Dendritic cell treated with granulocyte-macrophage colony-stimulating factor and Interleukin-4, amounts not matched to agents 40 ng/mL and 50 ng/mL, for 4 days (primary cell): ENCODE results near the gene POM121C.
"Not testable (repeated sequence)": the region's sequence is repeated elsewhere in the genome, so short reads cannot be mapped to it uniquely, and the experiment has no call there.

ENCODE experiments used
- H3K27ac Mint-ChIP-seq: one replicate; pipeline ENCODE4 v1.8.0; 2022; ENCODE audit warnings: mild to moderate bottlenecking, mixed read lengths
- H3K27me3 Mint-ChIP-seq: one replicate; pipeline ENCODE4 v1.8.0; 2022; ENCODE audit warnings: mild to moderate bottlenecking, mixed read lengths
- H3K36me3 Mint-ChIP-seq: one replicate; pipeline ENCODE4 v1.8.0; 2022; ENCODE audit warnings: low read depth, mixed read lengths
- H3K4me1 Mint-ChIP-seq: one replicate; pipeline ENCODE4 v1.8.0; 2022; ENCODE audit warnings: low read depth, mixed read lengths
- H3K4me3 Mint-ChIP-seq: one replicate; pipeline ENCODE4 v1.8.0; 2022; ENCODE audit warnings: mild to moderate bottlenecking, moderate library complexity, mixed read lengths
- H3K9me3 Mint-ChIP-seq: one replicate; pipeline ENCODE4 v1.8.0; 2022; ENCODE audit warnings: mixed read lengths
- intact Hi-C: fragments of 100-400 bp; cut with micrococcal nuclease; formaldehyde crosslinking; loops from one replicate; pipeline ENCODE4 v1.15.0; 2022

The POM121C gene

GRCh38 chr7:75460541-75460940, 25.6 kb downstream of the POM121C start:
- H3K9me3 Mint-ChIP-seq, H3K4me1 Mint-ChIP-seq, H3K27ac Mint-ChIP-seq, H3K4me3 Mint-ChIP-seq, H3K27me3 Mint-ChIP-seq, H3K36me3 Mint-ChIP-seq, intact Hi-C loops: not testable (repeated sequence)

DNA sequence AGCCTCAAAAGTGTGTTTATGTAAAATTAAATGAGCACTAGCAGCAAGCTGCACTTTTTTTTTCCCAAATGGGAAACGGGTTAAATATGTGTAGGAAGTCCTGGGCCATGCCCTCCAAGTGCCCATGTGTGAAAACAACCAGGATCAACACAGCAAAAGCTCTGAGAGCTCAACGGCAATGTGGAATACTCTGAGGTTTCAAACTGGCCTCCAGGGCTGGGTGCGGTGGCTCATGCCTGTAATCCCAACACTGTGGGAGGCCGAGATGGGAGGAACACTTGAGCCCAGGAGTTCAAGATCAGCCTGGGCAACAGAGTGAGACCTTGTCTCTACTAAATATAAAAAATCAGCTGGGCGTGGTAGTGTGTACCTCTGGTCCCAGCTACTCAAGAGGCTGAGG, 28.1 kb downstream of the POM121C start:
- H3K36me3 Mint-ChIP-seq: peaks cover 14% of the 10 kb centered on the region
- H3K4me3 Mint-ChIP-seq, H3K4me1 Mint-ChIP-seq, H3K27me3 Mint-ChIP-seq, intact Hi-C loops, H3K27ac Mint-ChIP-seq, H3K9me3 Mint-ChIP-seq: not testable (repeated sequence)

GRCh38 chr7:75456403-75456802, 29.7 kb downstream of the POM121C start:
- H3K9me3 Mint-ChIP-seq, H3K4me1 Mint-ChIP-seq, intact Hi-C loops, H3K27ac Mint-ChIP-seq, H3K27me3 Mint-ChIP-seq, H3K4me3 Mint-ChIP-seq: not testable (repeated sequence)
- H3K36me3 Mint-ChIP-seq: peaks cover 14% of the 10 kb centered on the region

GRCh38 chr7:75452494-75452955, 33.6 kb downstream of the POM121C start:
- H3K27me3 Mint-ChIP-seq, H3K9me3 Mint-ChIP-seq, H3K27ac Mint-ChIP-seq, H3K4me3 Mint-ChIP-seq, intact Hi-C loops, H3K4me1 Mint-ChIP-seq: not testable (repeated sequence)
- H3K36me3 Mint-ChIP-seq: peaks cover 28% of the 10 kb centered on the region

- H3K27me3 Mint-ChIP-seq, H3K4me3 Mint-ChIP-seq, H3K27ac Mint-ChIP-seq, H3K4me1 Mint-ChIP-seq, intact Hi-C loops, H3K9me3 Mint-ChIP-seq: not testable (repeated sequence)
- H3K36me3 Mint-ChIP-seq: peaks cover 28% of the 10 kb centered on the region
Observed at GRCh38 chr7:75449946-75450345, 36.2 kb downstream of the POM121C start.

- intact Hi-C loops, H3K27me3 Mint-ChIP-seq, H3K4me1 Mint-ChIP-seq, H3K9me3 Mint-ChIP-seq: not testable (repeated sequence)
- peak overlapping the region; percentile 88 for H3K27ac Mint-ChIP-seq
- H3K36me3 Mint-ChIP-seq: peaks cover 37% of the 10 kb centered on the region
- H3K4me3 Mint-ChIP-seq: peak overlapping the region; percentile 86
Observed at GRCh38 chr7:75442465-75443111, 43.5 kb downstream of the POM121C start.

- H3K27me3 Mint-ChIP-seq, H3K27ac Mint-ChIP-seq, intact Hi-C loops, H3K4me1 Mint-ChIP-seq, H3K9me3 Mint-ChIP-seq: not testable (repeated sequence)
- Mint-ChIP-seq H3K4me3 (peak overlapping the region; percentile 81), H3K36me3 (peaks cover 41% of the 10 kb centered on the region)
Observed at GRCh38 chr7:75442101-75442464, 44.0 kb downstream of the POM121C start.

DNA sequence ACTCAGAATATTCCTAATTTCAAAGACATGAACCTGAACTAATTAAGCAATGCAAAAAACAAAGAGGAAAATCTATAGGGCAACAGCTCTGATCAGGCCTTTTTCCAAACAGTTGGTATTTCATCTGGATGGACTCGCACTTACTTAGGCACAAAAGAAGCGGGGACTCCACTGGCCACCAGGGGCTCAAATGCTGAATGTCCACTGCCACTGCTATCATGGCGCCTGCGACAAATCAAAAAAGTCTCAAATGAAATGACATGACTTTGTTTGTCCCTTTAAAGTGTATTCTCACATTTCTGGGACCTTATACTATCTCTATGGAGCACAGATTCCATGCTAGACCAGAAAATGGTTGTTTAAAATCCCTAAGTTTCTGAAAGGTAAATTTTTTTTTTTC, 47.1 kb downstream of the POM121C start:
- H3K9me3 Mint-ChIP-seq, H3K27ac Mint-ChIP-seq, H3K4me1 Mint-ChIP-seq, H3K4me3 Mint-ChIP-seq, H3K27me3 Mint-ChIP-seq, intact Hi-C loops: not testable (repeated sequence)
- peaks cover 72% of the 10 kb centered on the region for H3K36me3 Mint-ChIP-seq

DNA sequence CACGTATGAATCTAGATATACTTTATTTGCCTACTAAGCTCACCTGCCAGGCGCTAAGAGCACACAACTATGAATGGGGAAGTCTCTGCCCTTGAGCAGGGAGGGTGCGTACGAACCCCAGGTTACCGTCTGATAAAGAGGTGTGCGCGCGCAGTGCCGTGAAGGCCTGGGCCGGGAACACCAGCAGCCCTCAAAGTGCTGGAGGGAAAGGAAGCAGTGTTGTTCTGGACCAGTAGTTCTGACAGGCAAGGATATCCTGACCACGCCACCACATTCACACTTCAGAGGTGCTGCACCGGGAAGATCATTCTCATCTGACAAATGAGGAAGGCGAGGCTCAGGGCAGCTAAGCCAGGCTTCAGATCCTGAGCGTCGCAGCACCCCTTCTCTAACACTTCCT, 62.6 kb downstream of the POM121C start:
- H3K4me3 Mint-ChIP-seq, intact Hi-C loops, H3K9me3 Mint-ChIP-seq, H3K27me3 Mint-ChIP-seq, H3K27ac Mint-ChIP-seq: not testable (repeated sequence)
- H3K36me3 Mint-ChIP-seq: peaks cover 52% of the 10 kb centered on the region
- peaks cover 20% of the 10 kb centered on the region for H3K4me1 Mint-ChIP-seq

GRCh38 chr7:75421798-75422710, 64.0 kb downstream of the POM121C start:
- intact Hi-C loops, H3K27me3 Mint-ChIP-seq, H3K9me3 Mint-ChIP-seq, H3K27ac Mint-ChIP-seq, H3K4me3 Mint-ChIP-seq: not testable (repeated sequence)
- peaks cover 59% of the 10 kb centered on the region for H3K36me3 Mint-ChIP-seq
- peaks cover 11% of the 10 kb centered on the region for H3K4me1 Mint-ChIP-seq

DNA sequence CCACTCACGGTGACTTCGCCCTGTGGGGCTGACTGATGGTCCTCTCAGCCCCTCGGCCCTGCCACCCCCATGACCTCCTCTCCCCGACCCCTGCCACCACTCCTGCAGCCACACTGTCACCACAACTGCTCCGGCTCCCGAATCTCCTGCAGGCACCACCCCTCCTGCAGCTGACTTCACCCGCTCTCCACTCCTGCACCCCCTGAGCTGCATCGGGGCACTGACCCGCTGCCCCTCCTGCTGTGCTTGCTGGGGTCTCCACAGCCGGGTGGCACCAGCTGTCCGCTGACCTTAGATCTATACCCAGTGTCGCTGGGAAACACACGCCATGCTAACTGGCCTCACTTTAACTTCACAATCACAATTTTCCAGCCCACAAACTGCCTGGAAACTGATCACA, 65.9 kb downstream of the POM121C start:
- intact Hi-C loops, H3K9me3 Mint-ChIP-seq, H3K27me3 Mint-ChIP-seq, H3K4me3 Mint-ChIP-seq: not testable (repeated sequence)
- H3K36me3 Mint-ChIP-seq: peaks cover 78% of the 10 kb centered on the region
- peak overlapping the region; percentile 5 for H3K27ac Mint-ChIP-seq
- H3K4me1 Mint-ChIP-seq: peaks cover 11% of the 10 kb centered on the region

GRCh38 chr7:75419693-75420092, 66.4 kb downstream of the POM121C start:
- H3K9me3 Mint-ChIP-seq, H3K27me3 Mint-ChIP-seq, H3K4me3 Mint-ChIP-seq, intact Hi-C loops: not testable (repeated sequence)
- H3K4me1 Mint-ChIP-seq: peaks cover 11% of the 10 kb centered on the region
- peaks cover 79% of the 10 kb centered on the region for H3K36me3 Mint-ChIP-seq
- peak overlapping the region; percentile 5 for H3K27ac Mint-ChIP-seq

DNA sequence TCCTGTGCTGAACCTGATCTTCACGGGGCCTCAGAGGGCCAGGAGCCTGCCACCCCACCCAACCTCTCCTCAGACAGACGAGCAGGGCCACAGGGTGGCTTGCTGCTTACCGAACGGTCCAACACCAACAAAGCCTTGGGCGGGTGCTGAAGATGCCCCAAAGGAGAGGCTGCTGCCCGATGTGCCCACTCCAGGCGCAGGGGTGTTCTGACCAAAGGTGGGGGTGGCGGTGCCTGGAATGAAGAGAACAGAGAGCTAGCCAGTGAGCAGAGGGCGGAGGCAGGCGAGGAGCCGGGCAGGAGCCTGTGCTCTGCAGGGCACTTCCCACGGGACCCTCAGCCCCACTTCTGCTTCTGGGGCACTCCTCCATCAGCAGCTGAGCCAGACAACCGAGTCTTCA, 66.9 kb downstream of the POM121C start:
- H3K27ac Mint-ChIP-seq, intact Hi-C loops, H3K27me3 Mint-ChIP-seq, H3K4me3 Mint-ChIP-seq, H3K9me3 Mint-ChIP-seq: not testable (repeated sequence)
- Mint-ChIP-seq H3K4me1 (peaks cover 11% of the 10 kb centered on the region), H3K36me3 (peaks cover 74% of the 10 kb centered on the region)

- H3K36me3 Mint-ChIP-seq: peaks cover 66% of the 10 kb centered on the region
- H3K9me3 Mint-ChIP-seq, H3K27ac Mint-ChIP-seq, H3K4me3 Mint-ChIP-seq, H3K27me3 Mint-ChIP-seq, intact Hi-C loops: not testable (repeated sequence)
- H3K4me1 Mint-ChIP-seq: peaks cover 11% of the 10 kb centered on the region
Observed at GRCh38 chr7:75418292-75418858, 67.7 kb downstream of the POM121C start.
